ENCODE results near the gene POTEF. TPM values are rescaled to one million over a fixed set of nuclear protein-coding genes. Genes with fewer than 3 reads are reported as not detected.
"Not testable (repeated sequence)": the region's sequence is repeated elsewhere in the genome, so short reads cannot be mapped to it uniquely, and the experiment has no call there.

The POTEF gene
- polyA plus RNA-seq, 1 donor from 2014 or later, result 1.0 TPM

DNA sequence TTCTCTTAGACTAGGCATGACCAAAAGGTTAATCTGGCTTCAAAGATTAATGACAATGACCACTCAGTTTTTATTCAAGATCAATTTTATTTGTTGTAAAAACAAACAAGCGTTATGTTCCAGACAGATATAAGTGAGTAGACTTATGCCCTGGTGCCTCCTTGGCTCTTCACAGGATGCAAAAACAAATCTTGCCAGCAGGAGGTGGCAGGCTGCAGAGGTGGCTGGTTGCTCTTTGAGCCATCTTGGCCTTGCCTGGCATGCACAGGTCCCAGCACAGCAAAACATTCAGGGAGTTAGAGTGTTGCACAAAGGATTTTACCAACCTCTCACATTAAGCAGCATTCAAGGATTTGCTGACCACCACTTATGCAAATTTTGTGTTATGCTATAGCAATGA, 103.1 kb downstream of the POTEF start:
- not testable (repeated sequence) for H3K9me3 ChIP-seq (ENCODE audit: low read length); H3K27me3 ChIP-seq (ENCODE audit: insufficient read depth, low read depth, low read length); H3K4me2 ChIP-seq (ENCODE audit: low read length); H3K9ac ChIP-seq (ENCODE audit: low read length); H3K27ac ChIP-seq (ENCODE audit: low read length); H3K9me2 ChIP-seq (ENCODE audit: insufficient read depth, low read length); H3K36me3 ChIP-seq (ENCODE audit: insufficient read depth, low read length); H3K4me3 ChIP-seq (ENCODE audit: low read length); H3K79me2 ChIP-seq (replicated peaks; ENCODE audit: insufficient read depth, low read length); H2AFZ ChIP-seq (ENCODE audit: low read depth, low read length); H3F3A ChIP-seq (ENCODE audit: insufficient read depth, low read length, poor library complexity, severe bottlenecking); H4K20me1 ChIP-seq (ENCODE audit: insufficient read depth)

Small RNA genes lying within 50 kb of the gene (small RNA-seq; reads per million reads assigned to genes)
- 0 reads per million in 3 experiments for gene AC018865.2
- 0 reads per million in 3 experiments for gene RNU6-1049P

Other genes with a start within 250 kb of the POTEF start
- 0.18 and 0.52 TPM in 2 replicates for gene RAB6C, start 149.6 kb downstream of the POTEF start, polyA plus RNA-seq
- 22.8 and 24.2 TPM in 2 replicates for gene CCDC74B, start 15.9 kb upstream of the POTEF start, polyA plus RNA-seq
- gene SMPD4, start 52.4 kb upstream of the POTEF start, polyA plus RNA-seq, result 40.6 and 56.1 TPM in 2 replicates
- gene MZT2B, start 53.0 kb upstream of the POTEF start, polyA plus RNA-seq, result 255 and 257 TPM in 2 replicates
- gene TUBA3E, start 69.2 kb upstream of the POTEF start, polyA plus RNA-seq, result not detected in 2 replicates
- gene IMP4, start 213.7 kb upstream of the POTEF start, polyA plus RNA-seq, result 78.0 and 81.4 TPM in 2 replicates
- gene PTPN18, start 226.8 kb upstream of the POTEF start, polyA plus RNA-seq, result 4.2 and 13.3 TPM in 2 replicates